Spinal cord (tissue), 10 donors: Measurements from ENCODE around the gene ALOX5. TPM values are rescaled to one million over a fixed set of nuclear protein-coding genes. Genes with fewer than 3 reads are reported as not detected.
"Not testable (repeated sequence)": the region's sequence is repeated elsewhere in the genome, so short reads cannot be mapped to it uniquely, and the experiment has no call there.

Experiments
- DNase-seq, 6 donors: peaks; one replicate each; pipeline versions ENCODE4 v3.0.0 to v3.0.0-alpha.2; 2013 to 2015; ENCODE audit warnings: low spot score in 6 of 6, low read depth in 4 of 6
- H3K27ac ChIP-seq: one replicate; pipeline ENCODE4 v1.5.1; 2013; ENCODE audit warnings: low read depth, low read length, control low read depth
- H3K27me3 ChIP-seq: one replicate; pipeline ENCODE4 v1.6.1; 2013; ENCODE audit warnings: low read length; ENCODE audit not compliant: control insufficient read depth, insufficient read depth
- H3K36me3 ChIP-seq: one replicate; pipeline ENCODE4 v1.6.1; 2013; ENCODE audit warnings: low read length; ENCODE audit not compliant: control insufficient read depth, insufficient read depth
- H3K4me1 ChIP-seq: one replicate; pipeline ENCODE4 v1.6.1; 2013; ENCODE audit warnings: low read length; ENCODE audit not compliant: control insufficient read depth, insufficient read depth
- H3K4me3 ChIP-seq: one replicate; pipeline ENCODE4 v1.5.1; 2013; ENCODE audit warnings: low read depth, low read length, control low read depth
- H3K9me3 ChIP-seq: one replicate; pipeline ENCODE4 v1.6.1; 2013; ENCODE audit warnings: low read length; ENCODE audit not compliant: control insufficient read depth, insufficient read depth
- WGBS: methylation state at CpG from one replicate; pipeline ENCODE4 v1.1.5; 2013; ENCODE audit warnings: missing lambda C conversion rate; ENCODE audit not compliant: insufficient coverage; 5-methylcytosine and 5-hydroxymethylcytosine counted together
- polyA plus RNA-seq, 2 donors: library from polyadenylated mRNA; unstranded; fragments of 120-200 nt; gene quantifications; one replicate each; pipeline ENCODE4 v1.2.1, GENCODE V29; 2013; ENCODE audit not compliant: insufficient read length in 2 of 2
- total RNA-seq, 2 donors: library from RNA; depleted of rRNA in 1 of 2; stranded (reverse); fragments of 120-200 nt in 1 of 2; fragments of >200 nt in 1 of 2; gene quantifications; one replicate each; pipeline versions ENCODE4 v1.2.3 to v1.2.4, GENCODE V29; 2013 to 2014
- donor health status: healthy.

ALOX5 gene
- total and polyA plus RNA-seq, 4 donors, result 2.1 to 9.3 (median 4.2) TPM

DNA sequence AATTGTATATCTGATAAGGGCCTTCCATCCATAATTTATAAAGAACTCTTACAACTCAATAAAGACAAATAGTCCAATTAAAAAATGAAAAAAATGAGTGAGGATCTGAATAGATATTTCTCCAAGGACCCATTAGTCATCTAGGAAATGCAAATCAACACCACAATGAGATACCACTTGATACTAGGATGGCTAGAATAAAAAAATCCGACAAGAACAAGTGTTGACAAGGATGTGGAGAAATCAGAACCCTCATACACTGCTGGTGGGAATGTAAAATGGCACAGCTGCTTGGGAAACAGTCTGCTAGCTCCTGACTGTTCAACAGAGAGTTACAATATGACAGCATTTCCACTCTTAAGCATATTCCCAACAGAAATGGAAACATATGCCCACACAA is 24.6 kb downstream of the ALOX5 start:
- H3K4me1 ChIP-seq, result no peaks in the 10 kb centered on the region
- no peaks in the 10 kb centered on the region for H3K27me3 ChIP-seq
- no peak for DNase-seq
- no peak overlapping the region for H3K4me3 ChIP-seq
- H3K36me3 ChIP-seq, result no peaks in the 10 kb centered on the region
- no peaks in the 10 kb centered on the region for H3K9me3 ChIP-seq
- no CpG with 5 or more reads among the region's 1 CpG for WGBS
- H3K27ac ChIP-seq, result no peak overlapping the region

DNA sequence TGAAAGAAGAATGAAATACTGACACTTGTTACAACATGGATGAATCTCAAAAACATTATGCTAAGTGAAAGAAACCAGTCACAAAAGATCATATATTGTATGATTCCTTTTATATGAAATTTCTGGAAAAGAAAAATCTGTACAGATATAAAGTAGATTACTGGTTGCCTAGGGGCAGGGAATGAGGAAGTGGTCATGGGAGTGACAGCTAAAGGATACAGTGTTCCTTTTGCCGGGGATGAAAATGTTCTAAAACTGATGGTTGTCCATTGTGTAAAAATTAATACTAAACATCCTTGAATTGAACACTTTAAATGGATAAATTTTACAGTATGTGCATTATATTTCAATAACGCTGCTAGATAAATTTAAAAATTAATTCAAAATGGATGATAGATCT is 25.1 kb downstream of the ALOX5 start:
- H3K36me3 ChIP-seq, result no peaks in the 10 kb centered on the region
- H3K27ac ChIP-seq, result no peak overlapping the region
- H3K4me1 ChIP-seq, result no peaks in the 10 kb centered on the region
- no peaks in the 10 kb centered on the region for H3K27me3 ChIP-seq
- no peak for DNase-seq
- WGBS, result no CpG with 5 or more reads among the region's 2 CpGs
- no peaks in the 10 kb centered on the region for H3K9me3 ChIP-seq
- H3K4me3 ChIP-seq, result no peak overlapping the region

DNA sequence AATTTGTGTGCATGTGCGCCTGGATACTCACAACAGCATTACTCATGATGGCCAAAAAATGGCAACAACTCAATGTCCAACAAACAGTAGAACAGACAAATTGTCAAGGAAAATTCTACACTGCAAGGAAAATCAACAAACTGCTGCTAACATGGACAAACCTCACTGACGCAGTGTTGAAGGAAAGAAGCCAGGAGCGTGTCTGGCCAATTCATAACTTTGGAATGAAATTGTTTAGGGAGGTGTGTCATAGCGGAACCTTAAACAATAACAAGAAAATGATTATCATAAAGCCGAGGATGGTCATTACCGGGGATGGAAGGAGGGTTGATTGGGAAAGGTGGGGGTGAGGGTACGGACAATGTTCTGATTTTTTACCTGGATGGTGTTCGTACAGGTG is 29.1 kb downstream of the ALOX5 start:
- Histone ChIP-seq H3K4me3 (no peak overlapping the region), H3K36me3 (no peaks in the 10 kb centered on the region), H3K27ac (no peak overlapping the region), H3K9me3 (no peaks in the 10 kb centered on the region), H3K4me1 (no peaks in the 10 kb centered on the region), H3K27me3 (no peaks in the 10 kb centered on the region)
- 100% methylated on average over 3 of the region's 8 CpGs for WGBS
- DNase-seq, result no peak

DNA sequence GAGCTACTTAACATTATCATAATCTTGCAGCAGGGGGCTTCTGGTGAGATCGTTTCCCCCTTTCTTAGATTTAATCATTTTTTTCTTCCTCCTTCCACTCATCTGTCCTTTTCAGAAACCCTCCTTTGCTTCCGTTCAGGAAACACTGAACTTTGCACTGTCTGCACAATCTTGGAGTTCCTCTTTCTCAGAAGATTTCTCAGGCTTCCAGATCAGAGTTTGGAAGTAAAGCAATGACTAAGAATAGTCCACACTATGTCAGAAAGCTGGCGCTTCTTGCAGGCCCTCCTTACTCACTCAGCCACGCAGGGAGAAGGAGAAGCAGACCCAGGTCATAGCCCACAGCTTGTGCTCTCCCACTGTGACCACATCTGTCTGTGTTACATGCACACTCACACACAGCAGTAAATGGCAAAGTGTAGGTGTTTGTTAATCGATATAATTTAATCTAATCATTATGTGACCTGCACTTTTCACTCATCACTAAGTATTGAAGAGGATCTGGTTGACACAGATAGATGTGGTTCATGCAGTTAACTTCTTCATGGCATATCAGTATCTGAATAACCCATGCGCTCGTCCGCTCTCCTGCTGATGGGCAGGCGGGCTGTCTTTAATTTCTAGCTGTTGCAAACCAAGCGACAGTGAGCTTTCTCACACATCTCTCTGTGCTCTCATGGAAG is 30.2 kb downstream of the ALOX5 start:
- peak in 1 of 6 donors; percentile 25 for DNase-seq
- Histone ChIP-seq H3K27me3 (no peaks in the 10 kb centered on the region), H3K9me3 (no peaks in the 10 kb centered on the region), H3K4me3 (no peak overlapping the region), H3K4me1 (no peaks in the 10 kb centered on the region), H3K36me3 (no peaks in the 10 kb centered on the region), H3K27ac (no peak overlapping the region)
- 57% methylated on average over 2 of the region's 10 CpGs for WGBS

DNA sequence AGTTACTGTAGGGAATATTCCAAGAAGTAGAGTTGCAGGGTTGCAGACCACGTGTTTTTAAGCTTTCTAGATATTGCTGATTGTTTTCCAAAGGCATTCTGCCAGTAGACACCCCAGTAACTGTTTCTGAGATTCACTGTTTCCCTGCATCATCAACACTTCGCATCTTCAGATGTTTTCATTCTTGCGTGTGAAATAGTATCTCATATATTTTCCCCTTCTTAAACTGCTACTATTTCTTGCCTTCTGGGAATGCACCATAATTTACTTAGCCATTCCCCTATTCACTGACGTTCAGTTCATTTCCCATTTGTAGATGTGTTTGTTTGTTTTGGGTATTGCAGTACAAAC is 30.7 kb downstream of the ALOX5 start:
- 94% methylated on average over 2 of the region's 4 CpGs for WGBS
- H3K9me3 ChIP-seq, result no peaks in the 10 kb centered on the region
- H3K4me1 ChIP-seq, result no peaks in the 10 kb centered on the region
- no peak overlapping the region for H3K27ac ChIP-seq
- peak in 1 of 6 donors; percentile 30 for DNase-seq
- no peaks in the 10 kb centered on the region for H3K36me3 ChIP-seq
- H3K27me3 ChIP-seq, result no peaks in the 10 kb centered on the region
- no peak overlapping the region for H3K4me3 ChIP-seq

DNA sequence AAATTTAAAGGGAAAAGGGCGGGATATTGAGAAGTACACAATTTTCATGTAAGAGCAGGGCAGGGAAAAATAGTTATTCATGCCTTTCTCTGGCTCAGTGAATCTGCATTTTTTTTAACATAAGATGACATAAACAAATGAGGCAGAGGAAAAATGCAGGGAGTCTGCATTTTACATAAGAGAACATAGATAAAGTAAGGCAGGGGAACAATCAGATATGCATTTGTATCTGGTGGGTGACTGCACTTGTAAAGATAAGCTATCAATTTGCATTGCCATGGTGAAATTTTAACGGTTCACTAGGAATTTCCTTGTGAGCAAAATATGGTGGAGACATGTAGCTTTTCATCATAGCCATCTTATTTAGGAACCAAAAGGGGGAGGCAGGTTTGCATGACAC is 33.5 kb downstream of the ALOX5 start:
- DNase-seq, result no peak
- no peaks in the 10 kb centered on the region for H3K4me1 ChIP-seq
- H3K27me3 ChIP-seq, result no peaks in the 10 kb centered on the region
- H3K27ac ChIP-seq, result no peak overlapping the region
- H3K4me3 ChIP-seq, result no peak overlapping the region
- no peaks in the 10 kb centered on the region for H3K36me3 ChIP-seq
- no CpG with 5 or more reads among the region's 2 CpGs for WGBS
- H3K9me3 ChIP-seq, result no peaks in the 10 kb centered on the region

DNA sequence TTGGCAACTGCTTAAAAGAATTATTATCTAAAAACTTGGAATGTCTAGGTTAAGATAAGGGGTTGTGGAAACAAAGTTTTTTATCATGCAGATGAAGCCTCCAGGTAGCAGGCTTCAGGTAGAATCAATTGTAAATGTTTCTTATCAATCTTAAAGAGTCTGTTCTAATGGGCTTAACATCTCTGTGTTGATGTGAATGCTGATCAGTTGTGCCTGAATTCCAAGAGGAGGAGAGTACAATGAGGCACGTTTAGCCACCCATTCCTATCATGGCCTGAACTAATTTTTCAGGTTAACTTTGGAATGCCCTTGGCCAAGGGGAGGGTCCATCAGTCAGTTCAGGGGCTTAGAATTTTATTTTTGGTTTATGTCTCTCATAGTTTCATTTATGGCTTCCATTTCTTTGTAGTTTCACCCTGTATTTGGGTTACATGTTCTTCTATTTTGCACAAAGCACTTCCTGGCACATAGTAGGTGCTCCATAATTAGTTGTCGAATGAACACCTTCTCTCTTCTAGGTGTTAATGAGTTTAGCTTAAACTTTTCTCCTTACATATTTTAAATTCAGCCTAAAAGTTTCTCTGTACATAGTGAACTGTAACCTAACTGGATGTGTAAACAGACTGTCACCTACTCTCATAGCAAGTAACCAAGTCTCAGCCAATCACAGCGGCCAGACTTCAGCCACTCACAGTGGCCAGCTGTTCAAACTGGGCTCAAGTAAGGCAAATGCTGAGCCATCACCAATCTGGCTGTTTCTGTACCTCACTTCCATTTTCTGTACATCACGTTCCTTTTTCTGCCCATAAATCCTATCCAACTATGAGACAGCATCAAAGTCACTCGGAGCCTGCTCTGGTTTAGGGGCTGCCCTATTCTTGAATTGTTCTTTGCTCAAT is 34.7 kb downstream of the ALOX5 start:
- H3K4me1 ChIP-seq, result no peaks in the 10 kb centered on the region
- H3K36me3 ChIP-seq, result no peaks in the 10 kb centered on the region
- H3K4me3 ChIP-seq, result no peak overlapping the region
- no peaks in the 10 kb centered on the region for H3K27me3 ChIP-seq
- no peak for DNase-seq
- WGBS, result 62% methylated on average over 2 of the region's 5 CpGs
- no peak overlapping the region for H3K27ac ChIP-seq
- no peaks in the 10 kb centered on the region for H3K9me3 ChIP-seq

DNA sequence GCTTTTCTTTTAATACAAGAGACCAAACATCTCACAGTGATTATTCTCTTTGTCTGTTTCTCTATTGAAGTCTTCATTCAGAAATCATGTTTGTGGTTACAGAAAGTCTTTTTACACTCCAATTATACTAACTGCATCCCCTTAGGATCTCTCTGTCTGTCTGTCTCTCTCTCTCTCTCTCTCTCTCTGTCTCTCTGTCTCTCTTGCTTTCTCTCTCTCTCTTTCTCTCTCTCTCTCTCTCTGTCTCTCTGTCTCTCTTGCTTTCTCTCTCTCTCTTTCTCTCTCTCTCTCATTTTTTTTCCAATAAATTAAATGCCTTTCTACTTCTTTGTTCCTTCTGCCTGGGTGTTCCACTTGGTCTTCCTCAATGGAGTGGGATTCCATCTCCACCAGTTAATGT is 35.3 kb downstream of the ALOX5 start:
- DNase-seq, H3K4me1 ChIP-seq, H3K27ac ChIP-seq, H3K27me3 ChIP-seq, H3K36me3 ChIP-seq, H3K4me3 ChIP-seq, H3K9me3 ChIP-seq: not testable (repeated sequence)

DNA sequence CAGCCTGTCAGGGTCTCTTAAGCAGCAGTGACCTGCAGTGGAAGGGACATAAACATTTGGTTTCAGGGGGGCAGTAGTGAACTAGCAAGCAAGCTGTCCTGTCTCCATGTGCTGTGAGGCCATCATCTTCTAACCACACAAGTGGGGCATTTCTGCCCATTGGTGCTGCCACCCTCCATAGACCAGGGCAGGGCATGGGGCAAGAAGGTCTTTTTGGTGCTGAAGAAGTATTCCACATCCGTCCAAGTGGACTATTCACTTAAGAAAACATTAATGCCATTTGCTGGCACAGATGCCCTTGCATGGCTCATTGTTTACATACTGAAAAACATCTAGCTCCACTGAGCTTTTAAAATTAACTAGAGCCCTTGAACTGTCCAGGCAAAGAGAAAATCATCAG is 35.8 kb downstream of the ALOX5 start:
- Histone ChIP-seq H3K4me1 (no peaks in the 10 kb centered on the region), H3K36me3 (no peaks in the 10 kb centered on the region), H3K4me3 (no peak overlapping the region), H3K27me3 (no peaks in the 10 kb centered on the region), H3K9me3 (no peaks in the 10 kb centered on the region), H3K27ac (no peak overlapping the region)
- WGBS, result 100% methylated on average over 1 of the region's 1 CpG
- no peak for DNase-seq

DNA sequence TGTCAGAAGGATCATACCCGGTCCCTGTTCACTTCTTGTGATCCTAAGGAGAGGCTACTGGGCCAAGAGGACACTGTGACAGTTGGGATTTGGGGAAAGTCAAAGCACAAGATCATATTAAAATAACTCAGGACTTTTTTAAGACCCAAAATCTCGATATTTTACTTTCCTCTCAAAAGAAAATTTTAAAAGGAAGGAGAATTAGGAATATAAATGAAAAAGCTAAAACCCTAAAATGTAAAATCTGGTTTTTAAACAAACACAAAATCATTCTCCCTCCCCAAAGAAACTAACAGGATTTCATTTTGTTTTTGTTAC is 36.4 kb downstream of the ALOX5 start:
- Histone ChIP-seq H3K4me3 (no peak overlapping the region), H3K9me3 (no peaks in the 10 kb centered on the region), H3K27me3 (no peaks in the 10 kb centered on the region), H3K27ac (no peak overlapping the region), H3K4me1 (no peaks in the 10 kb centered on the region), H3K36me3 (no peaks in the 10 kb centered on the region)
- no CpG with 5 or more reads among the region's 2 CpGs for WGBS
- DNase-seq, result no peak
